Common myeloid progenitor, CD34-positive (primary cell): Measurements from ENCODE around the gene EIF3A. TPM values are rescaled to one million over a fixed set of nuclear protein-coding genes. Genes with fewer than 3 reads are reported as not detected.

Experiments used
- CTCF ChIA-PET: fragments of 350-600 bp; sonication (Branson Sonifier 250); formaldehyde crosslinking; loops from one replicate; lab custom pipeline; 2021; ENCODE audit warnings: antibody characterized with exemption; lab: Charles Lee
- POLR2A ChIA-PET: fragments of 350-600 bp; sonication (Branson Sonifier 250); formaldehyde crosslinking; loops from one replicate; lab custom pipeline; 2021; ENCODE audit warnings: antibody characterized with exemption; lab: Charles Lee
- DNase-seq, 3 donors: peaks; one replicate each; pipeline versions ENCODE4 v3.0.0 to v3.0.0-alpha.2; 2013
- H3K27ac ChIP-seq, 2 experiments: 1 replicate in 1 of 2; 2 replicates in 1 of 2; pipeline ENCODE4 v1.7.0; 2013; ENCODE audit warnings: inconsistent platforms in 2 of 2, low read length in 2 of 2, mild to moderate bottlenecking in 2 of 2, low read depth in 1 of 2, moderate library complexity in 1 of 2; ENCODE audit not compliant: severe bottlenecking in 2 of 2, insufficient read depth in 1 of 2, poor library complexity in 1 of 2
- H3K27me3 ChIP-seq, 5 experiments: replicated peaks in 2 of 5; 1 replicate in 3 of 5; 2 replicates in 2 of 5; pipeline versions ENCODE4 v1.6.1 to v1.7.0; 2013; ENCODE audit warnings: low read length in 4 of 5, mild to moderate bottlenecking in 2 of 5, moderate library complexity in 2 of 5, inconsistent platforms in 1 of 5; ENCODE audit not compliant: insufficient read depth in 5 of 5, control insufficient read depth in 4 of 5
- H3K36me3 ChIP-seq, 4 experiments: 1 replicate in 2 of 4; 2 replicates in 2 of 4; pipeline versions ENCODE4 v1.6.1 to v1.7.0; 2013; ENCODE audit warnings: low read length in 3 of 4, control low read depth in 1 of 4, mild to moderate bottlenecking in 1 of 4; ENCODE audit not compliant: control insufficient read depth in 4 of 4, insufficient read depth in 4 of 4
- H3K4me1 ChIP-seq, 4 experiments: 1 replicate in 3 of 4; 2 replicates in 1 of 4; pipeline versions ENCODE4 v1.6.1 to v1.7.1; 2013; ENCODE audit warnings: low read length in 3 of 4, mild to moderate bottlenecking in 3 of 4, control low read depth in 1 of 4, inconsistent platforms in 1 of 4, moderate library complexity in 1 of 4; ENCODE audit not compliant: control insufficient read depth in 4 of 4, insufficient read depth in 4 of 4; ENCODE audit errors: control extremely low read depth in 1 of 4
- H3K4me3 ChIP-seq, 7 experiments: 1 replicate in 4 of 7; 2 replicates in 3 of 7; pipeline versions ENCODE4 v1.5.1 to v1.7.0; 2013; ENCODE audit warnings: mild to moderate bottlenecking in 7 of 7, low read length in 6 of 7, moderate library complexity in 6 of 7, inconsistent platforms in 2 of 7, low read depth in 2 of 7, control low read depth in 1 of 7; ENCODE audit not compliant: insufficient read depth in 4 of 7, control insufficient read depth in 1 of 7; ENCODE audit errors: extremely low read depth in 1 of 7
- H3K9me3 ChIP-seq, 5 experiments: 1 replicate in 4 of 5; 2 replicates in 1 of 5; pipeline versions ENCODE4 v1.6.1 to v1.7.1; 2013; ENCODE audit warnings: low read length in 4 of 5, mild to moderate bottlenecking in 2 of 5, inconsistent platforms in 1 of 5, low read depth in 1 of 5, moderate library complexity in 1 of 5; ENCODE audit not compliant: control insufficient read depth in 4 of 5, insufficient read depth in 2 of 5; ENCODE audit errors: control extremely low read depth in 1 of 5
- WGBS: methylation state at CpG from one replicate; pipeline ENCODE4 v1.1.5; 2013; ENCODE audit not compliant: insufficient coverage; 5-methylcytosine and 5-hydroxymethylcytosine counted together
- polyA plus RNA-seq: library from polyadenylated mRNA; unstranded; fragments of 120-200 nt; gene quantifications from one replicate; pipeline ENCODE4 v1.2.1, GENCODE V29; 2013

EIF3A gene, protein sequence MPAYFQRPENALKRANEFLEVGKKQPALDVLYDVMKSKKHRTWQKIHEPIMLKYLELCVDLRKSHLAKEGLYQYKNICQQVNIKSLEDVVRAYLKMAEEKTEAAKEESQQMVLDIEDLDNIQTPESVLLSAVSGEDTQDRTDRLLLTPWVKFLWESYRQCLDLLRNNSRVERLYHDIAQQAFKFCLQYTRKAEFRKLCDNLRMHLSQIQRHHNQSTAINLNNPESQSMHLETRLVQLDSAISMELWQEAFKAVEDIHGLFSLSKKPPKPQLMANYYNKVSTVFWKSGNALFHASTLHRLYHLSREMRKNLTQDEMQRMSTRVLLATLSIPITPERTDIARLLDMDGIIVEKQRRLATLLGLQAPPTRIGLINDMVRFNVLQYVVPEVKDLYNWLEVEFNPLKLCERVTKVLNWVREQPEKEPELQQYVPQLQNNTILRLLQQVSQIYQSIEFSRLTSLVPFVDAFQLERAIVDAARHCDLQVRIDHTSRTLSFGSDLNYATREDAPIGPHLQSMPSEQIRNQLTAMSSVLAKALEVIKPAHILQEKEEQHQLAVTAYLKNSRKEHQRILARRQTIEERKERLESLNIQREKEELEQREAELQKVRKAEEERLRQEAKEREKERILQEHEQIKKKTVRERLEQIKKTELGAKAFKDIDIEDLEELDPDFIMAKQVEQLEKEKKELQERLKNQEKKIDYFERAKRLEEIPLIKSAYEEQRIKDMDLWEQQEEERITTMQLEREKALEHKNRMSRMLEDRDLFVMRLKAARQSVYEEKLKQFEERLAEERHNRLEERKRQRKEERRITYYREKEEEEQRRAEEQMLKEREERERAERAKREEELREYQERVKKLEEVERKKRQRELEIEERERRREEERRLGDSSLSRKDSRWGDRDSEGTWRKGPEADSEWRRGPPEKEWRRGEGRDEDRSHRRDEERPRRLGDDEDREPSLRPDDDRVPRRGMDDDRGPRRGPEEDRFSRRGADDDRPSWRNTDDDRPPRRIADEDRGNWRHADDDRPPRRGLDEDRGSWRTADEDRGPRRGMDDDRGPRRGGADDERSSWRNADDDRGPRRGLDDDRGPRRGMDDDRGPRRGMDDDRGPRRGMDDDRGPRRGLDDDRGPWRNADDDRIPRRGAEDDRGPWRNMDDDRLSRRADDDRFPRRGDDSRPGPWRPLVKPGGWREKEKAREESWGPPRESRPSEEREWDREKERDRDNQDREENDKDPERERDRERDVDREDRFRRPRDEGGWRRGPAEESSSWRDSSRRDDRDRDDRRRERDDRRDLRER (N-terminal part only)
- polyA plus RNA-seq, result 140 TPM

DNA sequence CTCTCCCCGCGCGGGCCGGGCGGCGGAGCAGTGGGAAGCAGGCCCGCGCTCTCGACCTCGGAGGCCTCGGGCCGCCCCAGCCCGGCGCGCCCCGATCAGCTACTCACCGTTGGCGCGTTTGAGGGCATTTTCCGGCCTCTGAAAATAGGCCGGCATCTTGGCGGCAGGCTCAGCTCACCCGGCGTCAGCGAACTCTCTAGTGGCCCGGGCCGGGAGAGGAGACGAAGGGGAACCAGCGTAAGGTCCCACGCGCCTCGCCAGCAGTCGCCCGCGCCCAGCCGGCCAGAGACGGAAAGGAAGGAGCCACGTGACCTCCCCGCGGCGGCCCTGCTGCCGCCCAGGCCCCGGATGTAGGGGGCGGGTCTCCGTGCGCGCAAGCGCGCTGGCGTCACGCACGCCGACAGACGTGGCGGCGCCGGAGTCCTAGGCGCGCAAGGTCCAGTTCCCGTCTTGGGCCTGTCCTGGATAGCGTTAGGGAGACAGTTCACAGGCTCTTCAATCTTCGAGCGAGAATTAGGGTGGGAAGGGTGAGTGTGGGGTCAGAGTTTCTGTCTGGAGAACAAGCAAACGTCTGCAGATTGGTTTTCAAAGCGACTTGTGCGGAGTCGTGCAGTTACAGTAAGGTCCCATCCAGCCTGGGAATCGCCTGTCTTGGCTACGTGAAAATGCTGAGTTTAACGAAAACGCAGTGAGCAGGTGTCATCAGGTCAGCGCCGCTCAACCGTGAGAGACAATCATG, at the start of gene EIF3A:
TSS of gene EIF3A (minus strand) at position 297 of the 739 bp plus-strand sequence. CDS start at position 156, 141 bp downstream.
- peak within 1 kb of the TSS; percentile 97 to 99 for H3K27ac ChIP-seq
- WGBS, result 0% methylated on average over 71 of the region's 74 CpGs
- peak within 1 kb of the TSS; percentile 82 to 98 (median 94) for H3K4me3 ChIP-seq
- H3K9me3 ChIP-seq, result no peaks in the 10 kb centered on the region
- no peaks in the 10 kb centered on the region for H3K27me3 ChIP-seq
- CTCF ChIA-PET, result interaction anchor here (0.8 kb wide), 1 partner anchor 26 kb away, joined by 3 read pairs; no protein-coding TSS in a partner anchor
- POLR2A ChIA-PET, result no interaction called here
- peaks cover 17 to 45% (median 27%) of the 10 kb centered on the region in 4 experiments for H3K4me1 ChIP-seq
- DNase-seq, result peak; percentile 90 to 92 (median 92)
- H3K36me3 ChIP-seq, result peaks cover 0 to 16% (median 1%) of the 10 kb centered on the region in 4 experiments

GRCh38 chr10:119129721-119130120, 49.1 kb upstream of the EIF3A start:
- POLR2A ChIA-PET, result no interaction called here
- no peak overlapping the region for H3K27ac ChIP-seq
- no peak overlapping the region for H3K4me3 ChIP-seq
- H3K4me1 ChIP-seq, result peaks cover 19 to 53% (median 44%) of the 10 kb centered on the region in 4 experiments
- no peaks in the 10 kb centered on the region for H3K27me3 ChIP-seq
- no peaks in the 10 kb centered on the region for H3K9me3 ChIP-seq
- CTCF ChIA-PET, result interaction anchor here (0.7 to 1.6 kb wide), 5 partner anchors 9 to 60 kb away, joined by 3 to 4 read pairs (median 4); no protein-coding TSS in a partner anchor
- DNase-seq, result no peak
- WGBS, result 100% methylated on average over 2 of the region's 4 CpGs
- H3K36me3 ChIP-seq, result peaks cover 2 to 49% (median 24%) of the 10 kb centered on the region in 4 experiments

DNA sequence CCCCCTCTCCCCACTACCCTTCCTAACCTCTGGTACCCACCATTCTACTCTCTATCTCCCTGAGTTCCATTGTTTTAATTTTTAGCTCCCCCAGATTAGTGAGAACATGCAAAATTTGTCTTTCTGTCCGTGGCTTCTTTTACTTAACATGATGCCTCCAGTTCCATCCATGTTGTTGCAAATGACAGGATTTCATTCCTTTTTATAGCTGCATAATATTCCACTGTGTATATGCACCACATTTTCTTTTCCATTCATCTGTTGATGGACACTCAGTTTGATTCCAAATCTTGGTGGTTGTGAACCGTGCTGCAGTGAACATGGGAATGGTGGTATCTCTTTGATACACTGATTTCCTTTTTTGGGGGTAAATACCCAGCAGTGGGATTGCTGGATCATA, 45.3 kb upstream of the EIF3A start:
- 100% methylated on average over 1 of the region's 2 CpGs for WGBS
- H3K36me3 ChIP-seq, result peaks cover 0 to 59% (median 36%) of the 10 kb centered on the region in 4 experiments
- no peak for DNase-seq
- peaks cover 0 to 16% (median 14%) of the 10 kb centered on the region in 4 experiments for H3K4me1 ChIP-seq
- no peaks in the 10 kb centered on the region for H3K27me3 ChIP-seq
- no peak overlapping the region for H3K4me3 ChIP-seq
- POLR2A ChIA-PET, result no interaction called here
- no peak overlapping the region for H3K27ac ChIP-seq
- CTCF ChIA-PET, result interaction anchor here (1.5 kb wide), 1 partner anchor 23 kb away, joined by 3 read pairs; no protein-coding TSS in a partner anchor
- H3K9me3 ChIP-seq, result no peaks in the 10 kb centered on the region

DNA sequence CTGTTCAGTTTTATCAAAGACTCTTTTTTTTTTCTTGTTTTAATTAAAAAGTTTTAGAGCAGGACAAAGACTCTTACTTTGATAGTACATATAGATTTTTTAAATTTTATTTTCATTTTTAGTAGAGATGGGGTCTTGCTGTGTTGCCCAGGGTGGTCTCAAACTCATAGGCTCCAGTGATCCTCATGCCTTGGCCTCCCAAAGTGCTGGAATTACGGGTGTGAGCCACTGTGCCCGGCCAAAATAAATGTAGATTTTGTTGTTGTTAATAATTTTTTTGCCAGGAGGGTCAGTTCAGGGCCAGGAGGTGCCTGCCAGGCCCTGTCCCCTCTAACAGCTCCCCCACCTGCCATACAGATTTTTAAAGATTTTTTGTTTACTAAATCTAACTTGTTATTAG, 40.3 kb upstream of the EIF3A start:
- H3K36me3 ChIP-seq, result peaks cover 2 to 60% (median 43%) of the 10 kb centered on the region in 4 experiments
- peaks cover 0 to 6% (median 2%) of the 10 kb centered on the region in 4 experiments for H3K4me1 ChIP-seq
- H3K9me3 ChIP-seq, result no peaks in the 10 kb centered on the region
- peak overlapping the region in 1 of 2 experiments; percentile 16 for H3K27ac ChIP-seq
- no CpG with 5 or more reads among the region's 2 CpGs for WGBS
- DNase-seq, result no peak
- CTCF ChIA-PET, result no interaction called here
- POLR2A ChIA-PET, result no interaction called here
- no peaks in the 10 kb centered on the region for H3K27me3 ChIP-seq
- H3K4me3 ChIP-seq, result no peak overlapping the region

GRCh38 chr10:119120413-119120867, 39.8 kb upstream of the EIF3A start:
- Histone ChIP-seq H3K36me3 (peaks cover 2 to 56% (median 41%) of the 10 kb centered on the region in 4 experiments), H3K27ac (peak overlapping the region in 1 of 2 experiments; percentile 16)
- no peak for DNase-seq

GRCh38 chr10:119119400-119119799, 38.8 kb upstream of the EIF3A start:
- Histone ChIP-seq H3K27ac (no peak overlapping the region), H3K4me3 (no peak overlapping the region), H3K27me3 (no peaks in the 10 kb centered on the region), H3K4me1 (peaks cover 0 to 8% (median 4%) of the 10 kb centered on the region in 4 experiments), H3K36me3 (peaks cover 2 to 57% (median 39%) of the 10 kb centered on the region in 4 experiments), H3K9me3 (no peaks in the 10 kb centered on the region)
- WGBS, result 80% methylated on average over 1 of the region's 1 CpG
- ChIA-PET POLR2A (no interaction called here), CTCF (no interaction called here)
- no peak for DNase-seq

More at GRCh38 chr10:119120413-119120867, 39.8 kb upstream of the EIF3A start:
- POLR2A ChIA-PET, result no interaction called here
- H3K9me3 ChIP-seq, result no peaks in the 10 kb centered on the region
- peaks cover 0 to 6% (median 2%) of the 10 kb centered on the region in 4 experiments for H3K4me1 ChIP-seq
- H3K4me3 ChIP-seq, result no peak overlapping the region
- 93% methylated on average over 2 of the region's 4 CpGs for WGBS
- CTCF ChIA-PET, result no interaction called here
- no peaks in the 10 kb centered on the region for H3K27me3 ChIP-seq
